Measurements from ENCODE around the gene TRIM2. TPM values are rescaled to one million over a fixed set of nuclear protein-coding genes. Genes with fewer than 3 reads are reported as not detected.

The TRIM2 gene
- total and polyA plus RNA-seq, 10 of the 15 experiments (the other 5 are each of a cell fraction or from before 2014, with no cell fraction given) = 0.06 to 0.19 (median 0.15) TPM; not detected in 3

GRCh38 chr4:153169776-153170175, 34.5 kb upstream of the TRIM2 start:
- TF ChIP-seq ATF3 (IDR thresholded peaks at IDR 0.05; ENCODE audit: borderline replicate concordance, extremely low read depth, low read depth, low read length) (no peak), TARDBP (IDR thresholded peaks at IDR 0.05; ENCODE audit: borderline replicate concordance) (no peak)
- ChIA-PET SMC1A (ENCODE audit: uncharacterized antibody, unreplicated experiment) (no interaction called here), RAD21 (ENCODE audit: unreplicated experiment) (no interaction called here), POLR2A (no interaction called here), CTCF (no interaction called here)
- Histone ChIP-seq H3K9me3 (replicated peaks; ENCODE audit: control insufficient read depth, insufficient read depth, low read length) (no peaks in the 10 kb centered on the region), H3K4me1 (ENCODE audit: control insufficient read depth, insufficient read depth, low read length) (no peaks in the 10 kb centered on the region), H4K20me1 (ENCODE audit: control insufficient read depth, insufficient read depth) (no peaks in the 10 kb centered on the region), H2AFZ (ENCODE audit: control insufficient read depth, low read depth, low read length) (no peak overlapping the region), H3K27me3 (replicated peaks in 1 of 2; ENCODE audit: control insufficient read depth in 2 of 2, insufficient read depth in 2 of 2, low read length in 1 of 2) (no peaks in the 10 kb centered on the region; a peak in 2 of 4 replicates), H3K9ac (ENCODE audit: control insufficient read depth, insufficient read depth, low read length) (no peak overlapping the region), H3K4me3 (no peak overlapping the region), H3K4me2 (ENCODE audit: control insufficient read depth, insufficient read depth) (no peak overlapping the region), H3K79me2 (ENCODE audit: control insufficient read depth, insufficient read depth, low read length) (no peaks in the 10 kb centered on the region), H3K27ac (ENCODE audit: control insufficient read depth, insufficient read depth) (no peak overlapping the region), H3K36me3 (ENCODE audit: control insufficient read depth in 2 of 2, insufficient read depth in 2 of 2, low read length in 1 of 2) (no peaks in the 10 kb centered on the region)
- WGBS (ENCODE audit: insufficient coverage, insufficient replicate concordance, low lambda C conversion rate, missing lambda C conversion rate) = 44% methylated on average over 8 of the region's 8 CpGs
- no peak for DNase-seq (ENCODE audit: low read depth, low spot score)
- ATAC-seq = no peak
- BruUV-seq (replicated peaks) = no TSS peak
- FAIRE-seq = no peak
- intact Hi-C loops (cut with micrococcal nuclease; ENCODE audit: unreplicated experiment) (no loop called here), in situ Hi-C loops (cut with MboI) (no loop called here)

- no peak overlapping the region for H3K4me3 ChIP-seq
- H3K9me3 ChIP-seq (replicated peaks; ENCODE audit: control insufficient read depth, insufficient read depth, low read length) = no peaks in the 10 kb centered on the region
- ChIA-PET POLR2A (no interaction called here), CTCF (interaction anchor here (1.1 kb wide), 1 partner anchor 479 kb away, joined by 3 read pairs; no protein-coding TSS in a partner anchor), RAD21 (ENCODE audit: unreplicated experiment) (no interaction called here), SMC1A (ENCODE audit: uncharacterized antibody, unreplicated experiment) (interaction anchor here (0.6 to 1.3 kb wide), 2 partner anchors 9 to 531 kb away, joined by 3 to 9 read pairs; no protein-coding TSS in a partner anchor)
- no peak for DNase-seq (ENCODE audit: low read depth, low spot score)
- no peaks in the 10 kb centered on the region for H3K4me1 ChIP-seq (ENCODE audit: control insufficient read depth, insufficient read depth, low read length)
- BruUV-seq (replicated peaks) = no TSS peak
- 38% methylated on average over 2 of the region's 2 CpGs for WGBS (ENCODE audit: insufficient coverage, insufficient replicate concordance, low lambda C conversion rate, missing lambda C conversion rate)
- no peaks in the 10 kb centered on the region for H3K36me3 ChIP-seq (ENCODE audit: control insufficient read depth in 2 of 2, insufficient read depth in 2 of 2, low read length in 1 of 2)
- in situ Hi-C loops (cut with MboI) (no loop called here), intact Hi-C loops (cut with micrococcal nuclease; ENCODE audit: unreplicated experiment) (no loop called here)
- ATAC-seq = no peak
- no peak for FAIRE-seq
- no peak overlapping the region for H3K27ac ChIP-seq (ENCODE audit: control insufficient read depth, insufficient read depth)
- no peak overlapping the region for H3K4me2 ChIP-seq (ENCODE audit: control insufficient read depth, insufficient read depth)
- H4K20me1 ChIP-seq (ENCODE audit: control insufficient read depth, insufficient read depth) = no peaks in the 10 kb centered on the region
- no peak overlapping the region for H3K9ac ChIP-seq (ENCODE audit: control insufficient read depth, insufficient read depth, low read length)
- H2AFZ ChIP-seq (ENCODE audit: control insufficient read depth, low read depth, low read length) = no peak overlapping the region
- H3K27me3 ChIP-seq (replicated peaks in 1 of 2; ENCODE audit: control insufficient read depth in 2 of 2, insufficient read depth in 2 of 2, low read length in 1 of 2) = no peaks in the 10 kb centered on the region; a peak in 2 of 4 replicates
- no peaks in the 10 kb centered on the region for H3K79me2 ChIP-seq (ENCODE audit: control insufficient read depth, insufficient read depth, low read length)
- TF ChIP-seq EGR1 (IDR thresholded peaks at IDR 0.05; ENCODE audit: borderline replicate concordance in 1 of 2, low read depth in 2 of 2, low read length in 2 of 2) (no peak), E2F4 (IDR thresholded peaks at IDR 0.05; ENCODE audit: low read depth, low read length) (no peak), ZBTB33 (IDR thresholded peaks at IDR 0.05) (no peak), ATF2 (IDR thresholded peaks at IDR 0.05; ENCODE audit: low read length) (no peak), EED (IDR thresholded peaks at IDR 0.05; ENCODE audit: low read depth) (no peak), ESRRA (IDR thresholded peaks at IDR 0.05; ENCODE audit: low read length) (no peak), POLR2A (IDR thresholded peaks at IDR 0.05; ENCODE audit: low read depth, low read length) (no peak), CHD4 (IDR thresholded peaks at IDR 0.05) (no peak), CREM (IDR thresholded peaks at IDR 0.05; ENCODE audit: low read depth) (no peak), CHD1 (IDR thresholded peaks at IDR 0.05; ENCODE audit: low read depth, low read length) (no peak)
Observed at GRCh38 chr4:153170407-153170806, 33.8 kb upstream of the TRIM2 start.
